Prostate gland (tissue), 2 donors: Measurements from ENCODE around the gene SREK1IP1. TPM values are rescaled to one million over a fixed set of nuclear protein-coding genes. Genes with fewer than 3 reads are reported as not detected.

Experiments used
- DNase-seq: peaks from one replicate; pipeline ENCODE4 v3.0.0-alpha.2; 2019; ENCODE audit warnings: low spot score
- H3K27ac ChIP-seq, 2 donors: fragments of 200-600 bp; sonication (generic); 2 replicates each; pipeline ENCODE4 v1.5.1; 2017 to 2019
- H3K27me3 ChIP-seq: fragments of 200-600 bp; sonication (generic); replicated peaks from 2 replicates; pipeline ENCODE4 v1.5.1; 2019; ENCODE audit not compliant: insufficient read depth
- H3K36me3 ChIP-seq, 2 donors: fragments of 200-600 bp; sonication (generic); 1 replicate in 1 of 2; 2 replicates in 1 of 2; pipeline versions ENCODE4 v1.5.1 to v1.8.1; 2017 to 2019
- H3K4me1 ChIP-seq: fragments of 200-600 bp; sonication (generic); replicated peaks from 2 replicates; pipeline ENCODE4 v1.5.1; 2019
- H3K4me3 ChIP-seq, 2 donors: fragments of 200-600 bp; sonication (generic); 2 replicates each; pipeline ENCODE4 v1.5.1; 2017 to 2019
- H3K9me3 ChIP-seq: fragments of 200-600 bp; sonication (generic); 2 replicates; pipeline ENCODE4 v1.5.1; 2017
- POLR2A ChIP-seq: fragments of 450-650 bp; IDR thresholded peaks from one replicate; pipeline ENCODE4 v1.6.1; 2016; ENCODE audit warnings: antibody characterized with exemption, mild to moderate bottlenecking
- POLR2AphosphoS5 ChIP-seq: sonication (generic); formaldehyde crosslinking; IDR thresholded peaks from one replicate; pipeline ENCODE4 v1.6.1; 2017; ENCODE audit warnings: antibody characterized with exemption
- WGBS: methylation state at CpG from one replicate; pipeline ENCODE4 v1.1.5; 2018; 5-methylcytosine and 5-hydroxymethylcytosine counted together
- intact Hi-C: fragments of 100-400 bp; cut with DNase I; formaldehyde crosslinking; loops from one replicate; pipeline ENCODE4 v1.14.2; 2022
- total RNA-seq, 2 donors: library from RNA; depleted of rRNA; stranded (reverse); fragments of >200 nt; gene quantifications; one replicate each; pipeline ENCODE4 v1.1.0, GENCODE V29; 2016
- TF ChIP-seq, protein P1 (sequence below), 4 experiments: fragments of 200-600 bp in 2 of 4; fragments of 450-650 bp in 2 of 4; sonication (generic) in 2 of 4; IDR thresholded peaks; 1 replicate in 3 of 4; 2 replicates in 1 of 4; pipeline ENCODE4 v1.5.1; 2016 to 2019; ENCODE audit warnings: antibody characterized with exemption in 4 of 4, mild to moderate bottlenecking in 2 of 4, moderate library complexity in 2 of 4

The SREK1IP1 gene
- 10 to 100 TPM; 16.0 to 19.5 TPM for total RNA-seq

DNA sequence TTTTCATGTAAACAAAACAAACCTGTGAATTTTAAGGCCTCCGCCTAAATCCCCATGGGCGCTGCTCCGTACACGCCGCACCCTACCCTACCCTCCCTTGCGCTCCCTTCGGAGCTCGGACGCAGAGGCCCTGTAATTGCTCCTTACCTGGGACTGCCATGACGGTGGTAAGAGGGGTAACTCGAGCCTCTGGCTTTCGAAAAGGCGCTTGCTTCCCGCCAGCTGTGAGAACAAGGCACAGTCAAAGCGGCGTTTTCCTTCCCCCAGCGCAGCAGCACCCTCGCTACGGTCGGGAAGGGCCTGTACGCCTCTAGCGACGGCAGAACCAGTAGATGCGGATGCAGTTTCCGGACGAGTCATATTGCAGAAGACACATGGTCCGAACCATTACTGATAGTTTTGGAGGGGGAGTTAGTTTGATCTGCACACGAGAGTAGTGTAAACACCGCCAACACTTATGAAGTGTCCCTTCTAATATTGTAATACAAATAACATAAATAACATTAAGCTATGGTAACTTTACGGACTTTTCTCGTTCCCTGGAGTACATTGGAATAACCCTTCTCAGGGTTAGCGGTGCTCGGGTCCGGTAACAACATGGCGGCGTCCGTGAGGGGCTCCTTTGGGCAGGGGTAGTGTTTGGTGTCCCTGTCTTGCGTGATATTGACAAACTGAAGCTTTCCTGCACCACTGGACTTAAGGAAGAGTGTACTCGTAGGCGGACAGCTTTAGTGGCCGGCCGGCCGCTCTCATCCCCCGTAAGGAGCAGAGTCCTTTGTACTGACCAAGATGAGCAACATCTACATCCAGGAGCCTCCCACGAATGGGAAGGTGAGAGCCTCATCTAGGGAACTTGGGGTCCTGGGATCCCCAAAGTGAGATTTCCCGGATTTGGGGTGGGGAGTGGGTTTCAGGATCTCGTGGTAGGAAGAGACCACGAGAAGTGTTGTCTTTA, at the start of gene SREK1IP1, which contains the start of gene CWC27:
SREK1IP1 (minus strand) TSS at position 334 of the 955 bp plus-strand sequence; CDS start at position 160, 174 bp downstream.
CWC27 (plus strand) TSS at position 573 of the 955 bp plus-strand sequence; CDS start at position 790, 217 bp downstream.
- peak within 1 kb of the TSS; percentile 82 to 89 for H3K27ac ChIP-seq
- H3K9me3 ChIP-seq = no peaks in the 10 kb centered on the region
- intact Hi-C loops = loop anchor here (10.0 kb wide), 1 partner anchor 264 kb away; the partner anchor contains the start of gene RGS7BP
- H3K36me3 ChIP-seq = no peaks in the 10 kb centered on the region
- H3K27me3 ChIP-seq = no peaks in the 10 kb centered on the region
- peak within 1 kb of the TSS; percentile 70 to 83 for H3K4me3 ChIP-seq
- H3K4me1 ChIP-seq = peaks cover 11% of the 10 kb centered on the region
- TF ChIP-seq, protein P1, sequence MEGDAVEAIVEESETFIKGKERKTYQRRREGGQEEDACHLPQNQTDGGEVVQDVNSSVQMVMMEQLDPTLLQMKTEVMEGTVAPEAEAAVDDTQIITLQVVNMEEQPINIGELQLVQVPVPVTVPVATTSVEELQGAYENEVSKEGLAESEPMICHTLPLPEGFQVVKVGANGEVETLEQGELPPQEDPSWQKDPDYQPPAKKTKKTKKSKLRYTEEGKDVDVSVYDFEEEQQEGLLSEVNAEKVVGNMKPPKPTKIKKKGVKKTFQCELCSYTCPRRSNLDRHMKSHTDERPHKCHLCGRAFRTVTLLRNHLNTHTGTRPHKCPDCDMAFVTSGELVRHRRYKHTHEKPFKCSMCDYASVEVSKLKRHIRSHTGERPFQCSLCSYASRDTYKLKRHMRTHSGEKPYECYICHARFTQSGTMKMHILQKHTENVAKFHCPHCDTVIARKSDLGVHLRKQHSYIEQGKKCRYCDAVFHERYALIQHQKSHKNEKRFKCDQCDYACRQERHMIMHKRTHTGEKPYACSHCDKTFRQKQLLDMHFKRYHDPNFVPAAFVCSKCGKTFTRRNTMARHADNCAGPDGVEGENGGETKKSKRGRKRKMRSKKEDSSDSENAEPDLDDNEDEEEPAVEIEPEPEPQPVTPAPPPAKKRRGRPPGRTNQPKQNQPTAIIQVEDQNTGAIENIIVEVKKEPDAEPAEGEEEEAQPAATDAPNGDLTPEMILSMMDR (IDR thresholded peaks at IDR 0.05) = peak in 2 of 4 experiments; percentile 22 to 37
- TF ChIP-seq POLR2AphosphoS5 (peak; percentile 93), POLR2A (peak; percentile 44)
- peak; percentile 74 for DNase-seq
- under 1% methylated on average over 47 of the region's 48 CpGs for WGBS

DNA sequence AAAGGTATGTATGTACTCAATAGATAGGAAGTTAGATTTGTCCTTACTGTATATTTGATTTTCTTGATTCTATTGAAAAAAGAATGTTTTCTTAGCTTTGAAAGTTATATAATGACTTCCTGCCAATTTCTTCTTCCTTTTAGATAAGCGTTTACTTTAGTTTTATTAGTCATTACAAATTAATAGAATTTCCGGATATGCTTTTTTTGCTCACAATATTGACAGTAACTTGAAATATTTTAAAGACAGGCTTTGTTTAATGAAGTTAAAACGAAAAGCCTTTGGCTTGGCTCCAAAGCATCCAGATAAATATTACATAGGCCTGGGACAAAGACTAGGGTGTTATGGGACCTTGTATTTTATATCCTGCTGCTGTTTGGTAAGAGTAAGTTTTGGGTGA, 49.8 kb upstream of the SREK1IP1 start:
- Histone ChIP-seq H3K9me3 (no peaks in the 10 kb centered on the region), H3K36me3 (no peaks in the 10 kb centered on the region), H3K4me1 (no peaks in the 10 kb centered on the region), H3K27ac (no peak overlapping the region), H3K27me3 (no peaks in the 10 kb centered on the region), H3K4me3 (no peak overlapping the region)
- TF ChIP-seq, protein P1 (IDR thresholded peaks at IDR 0.05) = no peak
- TF ChIP-seq POLR2AphosphoS5 (no peak), POLR2A (no peak)
- no peak for DNase-seq
- intact Hi-C loops = loop anchor here (10.0 kb wide), 2 partner anchors 127 to 307 kb away; no protein-coding TSS in a partner anchor
- WGBS = 20% methylated on average over 3 of the region's 3 CpGs

DNA sequence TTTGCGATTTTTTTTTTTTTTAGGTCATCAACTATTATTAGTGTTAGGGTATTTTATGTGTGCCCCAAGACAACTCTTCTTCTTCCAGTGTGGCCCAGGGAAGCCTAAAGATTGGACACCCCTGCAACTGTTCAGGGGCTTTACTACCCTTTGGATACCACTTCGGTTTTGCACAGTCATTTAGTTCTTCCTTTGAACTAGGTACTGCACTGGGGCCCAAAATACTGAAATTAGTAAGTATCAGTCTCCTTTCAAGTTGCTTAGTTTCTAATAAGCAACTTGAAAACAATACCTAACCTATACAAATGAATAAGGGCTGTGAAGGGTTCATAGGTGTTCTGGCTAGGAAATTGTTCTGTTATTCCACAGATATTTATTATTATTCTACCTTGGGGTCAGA, 45.6 kb upstream of the SREK1IP1 start:
- intact Hi-C loops = loop anchor here (10.0 kb wide), 2 partner anchors 131 to 311 kb away; no protein-coding TSS in a partner anchor

DNA sequence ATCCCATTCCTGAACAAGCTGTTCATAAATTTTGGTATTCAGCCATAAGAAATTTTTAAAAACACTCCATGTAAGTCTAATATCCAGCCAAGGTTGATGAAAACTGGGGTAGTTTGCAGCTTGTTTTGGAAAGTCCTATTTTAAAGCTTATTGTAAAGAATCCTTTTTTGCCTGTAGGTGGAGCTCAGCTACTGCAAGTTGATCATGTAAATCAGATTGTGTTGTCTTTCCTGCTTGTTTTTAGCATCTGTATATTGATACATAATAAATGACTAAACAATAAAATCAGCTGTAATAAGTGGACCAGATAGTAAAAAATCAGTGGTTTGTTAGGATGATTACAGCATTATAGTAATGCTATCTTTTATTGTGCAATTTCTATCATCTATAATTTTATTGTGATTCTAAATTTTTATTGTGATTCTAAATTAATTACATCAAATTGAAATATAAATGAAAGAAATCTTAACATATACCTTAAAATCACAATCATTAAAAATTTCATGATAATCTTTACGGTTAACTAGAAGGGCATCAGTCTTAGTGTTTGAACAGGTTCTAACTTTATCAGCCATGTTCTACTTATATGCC, 42.7 kb upstream of the SREK1IP1 start:
- H3K27ac ChIP-seq = no peak overlapping the region
- intact Hi-C loops = loop anchor here (2.0 to 10.0 kb wide), 3 partner anchors 134 to 672 kb away; no protein-coding TSS in a partner anchor
- no peaks in the 10 kb centered on the region for H3K4me1 ChIP-seq
- 71% methylated on average over 1 of the region's 1 CpG for WGBS
- TF ChIP-seq POLR2AphosphoS5 (no peak), POLR2A (no peak)
- TF ChIP-seq, protein P1 (IDR thresholded peaks at IDR 0.05) = peak in 3 of 4 experiments; percentile 47 to 71 (median 69)
- H3K27me3 ChIP-seq = no peaks in the 10 kb centered on the region
- H3K9me3 ChIP-seq = no peaks in the 10 kb centered on the region
- H3K36me3 ChIP-seq = no peaks in the 10 kb centered on the region
- no peak for DNase-seq
- no peak overlapping the region for H3K4me3 ChIP-seq

More for the DNA sequence above, 45.6 kb upstream of the SREK1IP1 start:
- Histone ChIP-seq H3K36me3 (no peaks in the 10 kb centered on the region), H3K27me3 (no peaks in the 10 kb centered on the region), H3K4me3 (no peak overlapping the region), H3K9me3 (no peaks in the 10 kb centered on the region), H3K4me1 (no peaks in the 10 kb centered on the region), H3K27ac (no peak overlapping the region)
- TF ChIP-seq, protein P1 (IDR thresholded peaks at IDR 0.05) = no peak
- TF ChIP-seq POLR2AphosphoS5 = no peak
- TF ChIP-seq POLR2A = no peak
- WGBS = 91% methylated on average over 2 of the region's 2 CpGs
- no peak for DNase-seq
